ENCODE results near the gene ZMYND19. TPM values are rescaled to one million over a fixed set of nuclear protein-coding genes. Genes with fewer than 3 reads are reported as not detected.
A peak's percentile ranks its signal among the peaks of the same experiment; 100 is the strongest.
"Not testable (repeated sequence)": the region's sequence is repeated elsewhere in the genome, so short reads cannot be mapped to it uniquely, and the experiment has no call there.

ZMYND19 gene
- total RNA-seq, 3 donors from 2014 or later: 9.4 to 17.7 (median 16.5) TPM

GRCh38 chr9:137535120-137535428, 55.2 kb downstream of the ZMYND19 start:
- no peak for DNase-seq (ENCODE audit: low spot score in 2 of 2)
- Histone ChIP-seq H3K4me1 (peaks cover 0 to 8% of the 10 kb centered on the region in 2 donors), H3K36me3 (no peaks in the 10 kb centered on the region), H3K4me3 (no peak overlapping the region), H3K27ac (no peak overlapping the region), H3K27me3 (no peaks in the 10 kb centered on the region), H3K9me3 (no peaks in the 10 kb centered on the region)
- intact Hi-C loops (cut with DNase I; ENCODE audit: low total_unique reads): no loop called here
- TF ChIP-seq POLR2AphosphoS5 (IDR thresholded peaks at IDR 0.05) (no peak), POLR2A (IDR thresholded peaks at IDR 0.05) (no peak)
- TF ChIP-seq, protein P1, sequence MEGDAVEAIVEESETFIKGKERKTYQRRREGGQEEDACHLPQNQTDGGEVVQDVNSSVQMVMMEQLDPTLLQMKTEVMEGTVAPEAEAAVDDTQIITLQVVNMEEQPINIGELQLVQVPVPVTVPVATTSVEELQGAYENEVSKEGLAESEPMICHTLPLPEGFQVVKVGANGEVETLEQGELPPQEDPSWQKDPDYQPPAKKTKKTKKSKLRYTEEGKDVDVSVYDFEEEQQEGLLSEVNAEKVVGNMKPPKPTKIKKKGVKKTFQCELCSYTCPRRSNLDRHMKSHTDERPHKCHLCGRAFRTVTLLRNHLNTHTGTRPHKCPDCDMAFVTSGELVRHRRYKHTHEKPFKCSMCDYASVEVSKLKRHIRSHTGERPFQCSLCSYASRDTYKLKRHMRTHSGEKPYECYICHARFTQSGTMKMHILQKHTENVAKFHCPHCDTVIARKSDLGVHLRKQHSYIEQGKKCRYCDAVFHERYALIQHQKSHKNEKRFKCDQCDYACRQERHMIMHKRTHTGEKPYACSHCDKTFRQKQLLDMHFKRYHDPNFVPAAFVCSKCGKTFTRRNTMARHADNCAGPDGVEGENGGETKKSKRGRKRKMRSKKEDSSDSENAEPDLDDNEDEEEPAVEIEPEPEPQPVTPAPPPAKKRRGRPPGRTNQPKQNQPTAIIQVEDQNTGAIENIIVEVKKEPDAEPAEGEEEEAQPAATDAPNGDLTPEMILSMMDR (IDR thresholded peaks at IDR 0.05): no peak

DNA sequence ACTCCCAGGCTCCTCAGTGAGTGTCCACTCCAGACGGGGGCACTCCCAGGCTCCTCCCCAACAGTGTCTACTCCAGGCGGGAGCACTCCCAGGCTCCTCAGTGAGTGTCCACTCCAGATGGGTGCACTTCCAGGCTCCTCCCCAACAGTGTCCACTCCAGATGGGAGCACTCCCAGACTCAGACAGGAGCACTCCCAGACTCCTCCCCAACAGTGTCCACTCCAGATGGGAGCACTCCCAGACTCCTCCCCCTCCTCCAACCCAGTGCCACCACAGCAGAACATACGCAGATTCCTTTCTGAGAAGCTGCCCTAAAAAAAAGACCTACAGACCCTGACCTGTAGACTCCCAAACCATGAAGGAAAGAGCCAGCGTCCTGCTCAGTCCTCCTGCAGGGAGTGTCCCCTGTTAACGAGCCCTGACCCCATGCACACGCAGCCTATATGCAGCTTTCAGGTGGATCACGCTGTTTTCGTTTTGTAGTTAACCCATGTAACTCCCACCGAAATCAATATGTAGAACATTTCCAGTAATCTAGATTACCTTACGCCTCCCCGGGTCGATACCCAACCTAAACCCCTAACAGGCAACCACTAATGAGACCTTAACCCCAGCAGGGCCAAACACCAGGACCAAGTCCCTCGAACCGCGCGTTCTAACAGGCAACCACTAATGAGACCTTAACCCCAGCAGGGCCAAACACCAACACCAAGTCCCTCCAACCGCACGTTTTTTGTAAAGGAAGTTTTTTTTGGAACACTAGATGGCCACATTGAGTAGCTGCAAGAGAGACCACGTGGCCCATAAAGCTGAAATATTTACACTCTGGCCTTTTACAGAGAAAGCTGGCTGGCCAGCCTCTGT, 55.8 kb downstream of the ZMYND19 start:
- no peak for DNase-seq (ENCODE audit: low spot score in 2 of 2)
- H3K4me3 ChIP-seq: no peak overlapping the region
- peaks cover 0 to 8% of the 10 kb centered on the region in 2 donors for H3K4me1 ChIP-seq
- intact Hi-C loops (cut with DNase I; ENCODE audit: low total_unique reads): no loop called here
- no peaks in the 10 kb centered on the region for H3K36me3 ChIP-seq
- H3K9me3 ChIP-seq: no peaks in the 10 kb centered on the region
- H3K27ac ChIP-seq: no peak overlapping the region
- H3K27me3 ChIP-seq: no peaks in the 10 kb centered on the region
- TF ChIP-seq, protein P1 (IDR thresholded peaks at IDR 0.05): peak in 2 of 3 donors; percentile 39 to 43
- TF ChIP-seq POLR2A (IDR thresholded peaks at IDR 0.05): no peak
- TF ChIP-seq POLR2AphosphoS5 (IDR thresholded peaks at IDR 0.05): no peak

GRCh38 chr9:137532891-137533468, 57.3 kb downstream of the ZMYND19 start:
- H3K27me3 ChIP-seq; DNase-seq (ENCODE audit: low spot score in 2 of 2); H3K4me1 ChIP-seq; H3K9me3 ChIP-seq; H3K27ac ChIP-seq; H3K4me3 ChIP-seq; H3K36me3 ChIP-seq; intact Hi-C loops (cut with DNase I; ENCODE audit: low total_unique reads): not testable (repeated sequence)

Other genes with a start within 250 kb of the ZMYND19 start
- 10 to 100 TPM in 2 of 3 donors, 1 to 10 TPM in 1; 7.7 to 28.7 (median 20.6) TPM for gene EXD3, start 167.3 kb downstream of the ZMYND19 start, total RNA-seq
- gene NOXA1, start 167.1 kb downstream of the ZMYND19 start, total RNA-seq: 10 to 100 TPM in 1 of 3 donors, 1 to 10 TPM in 2; 2.9 to 13.8 (median 4.6) TPM
- gene ENTPD8, start 149.2 kb downstream of the ZMYND19 start, total RNA-seq: 1 to 10 TPM in 2 of 3 donors, not detected in 1; 2.0 to 3.2 TPM
- 10 to 100 TPM; 30.9 to 38.4 (median 37.4) TPM for gene NSMF, start 131.2 kb downstream of the ZMYND19 start, total RNA-seq
- gene PNPLA7, start 40.1 kb downstream of the ZMYND19 start, total RNA-seq: 10 to 100 TPM; 17.3 to 18.7 (median 17.7) TPM
- gene MRPL41, start 38.6 kb downstream of the ZMYND19 start, total RNA-seq: 10 to 100 TPM; 45.4 to 71.8 (median 65.4) TPM
- 10 to 100 TPM; 23.4 to 47.5 (median 45.1) TPM for gene DPH7, start 11.6 kb downstream of the ZMYND19 start, total RNA-seq
- gene ARRDC1, start 15.2 kb upstream of the ZMYND19 start, total RNA-seq: 100 to 1,000 TPM in 1 of 3 donors, 10 to 100 TPM in 2; 23.8 to 122 (median 57.0) TPM
- gene EHMT1, start 28.5 kb upstream of the ZMYND19 start, total RNA-seq: 100 to 1,000 TPM in 1 of 3 donors, 10 to 100 TPM in 2; 63.7 to 113 (median 91.2) TPM

All from breast epithelium (tissue), 4 donors.